K562 (cell line): ENCODE measurements around the gene IL18RAP. TPM values are rescaled to one million over a fixed set of nuclear protein-coding genes. Genes with fewer than 3 reads are reported as not detected.

ENCODE experiments used
- ATAC-seq: fragments of 200-7000 bp; cut with Tn5 transposase; 3 replicates; pipeline ENCODE4 v1.9.1; 2020; ENCODE audit warnings: moderate library complexity
- BruUV-seq: library from RNA; stranded (reverse); fragments of 400-500 nt; replicated peaks from 2 replicates; lab custom pipeline; 2021; lab: Mats Ljungman, UMichigan
- CTCF ChIA-PET: fragments of 300-600 bp; formaldehyde crosslinking; extraction: SDS; loops from one replicate; lab custom pipeline; 2021; ENCODE audit warnings: low intra/inter-chr PET ratio; lab: Yijun Ruan, JAX
- POLR2A ChIA-PET: fragments of 300-600, 350-650 bp; sonication (Branson Sonifier 250); formaldehyde crosslinking; extraction: SDS; loops from one replicate; lab custom pipeline; 2021; ENCODE audit warnings: antibody characterized with exemption, inconsistent platforms; lab: Yijun Ruan, JAX
- DNase-seq, 4 experiments: peaks; one replicate each; pipeline versions ENCODE4 v3.0.0 to v3.0.0-alpha.2; 2011 to 2018; ENCODE audit warnings: low spot score in 3 of 4, mixed read lengths in 3 of 4; ENCODE audit errors: extremely low read depth in 1 of 4
- FAIRE-seq: peaks from 2 replicates; lab custom pipeline; 2011; peaks lifted over from hg19 to GRCh38; lab: Jason Lieb, UNC
- H2AFZ ChIP-seq: 2 replicates; pipeline ENCODE4 v1.6.0; 2011; ENCODE audit warnings: low read depth, low read length, control low read depth, inconsistent platforms
- H3K27ac ChIP-seq: fragments of 200-600 bp; 3 replicates; pipeline ENCODE4 v1.8.0; 2011; ENCODE audit warnings: low read depth, mild to moderate bottlenecking, control low read depth, inconsistent platforms, low read length, moderate library complexity, mixed read lengths; ENCODE audit errors: extremely low read depth
- H3K27me3 ChIP-seq, 2 experiments: fragments of 300-600 bp in 1 of 2; 2 replicates in 1 of 2; 3 replicates in 1 of 2; pipeline versions ENCODE4 v1.6.0 to v1.8.0; 2011; ENCODE audit warnings: inconsistent platforms in 2 of 2, low read length in 2 of 2, mild to moderate bottlenecking in 1 of 2, mixed read lengths in 1 of 2, moderate library complexity in 1 of 2; ENCODE audit not compliant: control insufficient read depth in 2 of 2, insufficient read depth in 2 of 2
- H3K36me3 ChIP-seq: fragments of 300-600 bp; 3 replicates; pipeline ENCODE4 v1.8.0; 2011; ENCODE audit warnings: mild to moderate bottlenecking, low read length, inconsistent platforms; ENCODE audit not compliant: control insufficient read depth, insufficient read depth
- H3K4me1 ChIP-seq, 2 experiments: fragments of 200-600 bp in 1 of 2; replicated peaks in 1 of 2; 2 replicates in 1 of 2; 3 replicates in 1 of 2; pipeline versions ENCODE4 v1.5.1 to v1.8.0; 2011; ENCODE audit warnings: inconsistent platforms in 2 of 2, low read length in 2 of 2, mild to moderate bottlenecking in 1 of 2, mixed read lengths in 1 of 2, moderate library complexity in 1 of 2; ENCODE audit not compliant: control insufficient read depth in 2 of 2, insufficient read depth in 2 of 2
- H3K4me2 ChIP-seq: 2 replicates; pipeline ENCODE4 v1.6.1; 2011; ENCODE audit warnings: low read length, control low read depth, inconsistent platforms, mixed read lengths; ENCODE audit not compliant: insufficient read depth
- H3K4me3 ChIP-seq: fragments of 200-600 bp; sonication (generic), shearing (Covaris generic); 2 replicates; pipeline ENCODE4 v1.5.1; 2016; ENCODE audit warnings: control low read depth, inconsistent platforms
- H3K79me2 ChIP-seq: fragments of 200-600 bp; 3 replicates; pipeline ENCODE4 v1.8.0; 2011; ENCODE audit warnings: low read length, inconsistent platforms; ENCODE audit not compliant: control insufficient read depth, insufficient read depth
- H3K9ac ChIP-seq, 2 experiments: 2 replicates each; pipeline versions ENCODE4 v1.6.0 to v1.6.1; 2011; ENCODE audit warnings: low read depth in 2 of 2, low read length in 2 of 2, control low read depth in 1 of 2, inconsistent platforms in 1 of 2, mild to moderate bottlenecking in 1 of 2, mixed read lengths in 1 of 2; ENCODE audit not compliant: insufficient read depth in 1 of 2
- H3K9me1 ChIP-seq: one replicate; pipeline ENCODE4 v1.6.0; 2011; ENCODE audit warnings: inconsistent platforms, mild to moderate bottlenecking, low read length, moderate library complexity; ENCODE audit not compliant: control insufficient read depth, insufficient read depth
- H3K9me3 ChIP-seq: replicated peaks from 2 replicates; pipeline ENCODE4 v1.5.1; 2011; ENCODE audit warnings: low read depth, low read length, inconsistent platforms; ENCODE audit not compliant: control insufficient read depth, insufficient read depth
- H4K20me1 ChIP-seq: replicated peaks from 2 replicates; pipeline ENCODE4 v1.6.1; 2011; ENCODE audit warnings: low read length, inconsistent platforms, mixed read lengths; ENCODE audit not compliant: control insufficient read depth, insufficient read depth
- ATF6 ChIP-seq: sonication (generic); formaldehyde crosslinking; IDR thresholded peaks from 2 replicates; pipeline ENCODE4 v1.4.0; 2020; ENCODE audit warnings: mild to moderate bottlenecking, missing genetic modification reagents
- CHD2 ChIP-seq: IDR thresholded peaks from 2 replicates; pipeline ENCODE4 v1.6.1; 2011; ENCODE audit warnings: low read depth, low read length
- E2F4 ChIP-seq: sonication (generic); formaldehyde crosslinking; IDR thresholded peaks from 2 replicates; pipeline ENCODE4 v1.8.0; 2022; ENCODE audit warnings: mild to moderate bottlenecking, low read depth, missing genetic modification reagents
- GTF2E2 ChIP-seq: fragments of 200-800 bp; sonication (Bioruptor generic); IDR thresholded peaks from 2 replicates; pipeline ENCODE4 v1.6.1; 2016; ENCODE audit warnings: missing genetic modification characterization, missing compliant biosample characterization
- KLF16 ChIP-seq: IDR thresholded peaks from 2 replicates; pipeline ENCODE4 v1.6.1; 2016; ENCODE audit warnings: antibody characterized with exemption
- RBM15 ChIP-seq: fragments of 200-400 bp; formaldehyde crosslinking; IDR thresholded peaks from 2 replicates; pipeline ENCODE4 v1.6.1; 2018; ENCODE audit warnings: mild to moderate bottlenecking, low read length, moderate library complexity; ENCODE audit not compliant: insufficient read depth
- ZNF347 ChIP-seq: fragments of 450-650 bp; formaldehyde crosslinking; IDR thresholded peaks from 2 replicates; pipeline ENCODE4 v1.4.0; 2020; ENCODE audit warnings: low read depth, mild to moderate bottlenecking, moderate library complexity
- ZNF41 ChIP-seq: fragments of 250-450 bp; sonication (Bioruptor Pico); conservative IDR thresholded peaks from 2 replicates; pipeline ENCODE4 v1.4.0; 2020; ENCODE audit warnings: mild to moderate bottlenecking
- WGBS: fragments of 100-300 bp; shearing (Covaris generic); methylation state at CpG from one replicate; pipeline ENCODE4 v1.1.6; 2016; ENCODE audit warnings: low coverage, mixed read lengths; ENCODE audit not compliant: insufficient coverage; ENCODE audit errors: missing lambda C conversion rate; 5-methylcytosine and 5-hydroxymethylcytosine counted together
- in situ Hi-C: fragments of 300-500 bp; cut with MboI; formaldehyde crosslinking; loops from 4 replicates; pipeline ENCODE4 v1.15.0; 2018; ENCODE audit warnings: inconsistent platforms, mixed read lengths
- intact Hi-C: fragments of 100-400 bp; cut with micrococcal nuclease; formaldehyde crosslinking; loops from 2 replicates; pipeline ENCODE4 v1.14.2; 2022
- polyA plus RNA-seq, 8 experiments: library from polyadenylated mRNA; depleted of rRNA in 4 of 8; stranded (reverse) in 5 of 8; unstranded in 3 of 8; fragments of >200 nt; fragmentation: Nextera tagmentation in 2 of 8; fragmentation: Illumina TruSeq in 1 of 8; extraction: Ambion mirVana in 2 of 8; extraction: Trizol in 1 of 8; gene quantifications; 2 replicates each; pipeline versions ENCODE4 v1.2.1 to v1.2.3, GENCODE V29; 2011 to 2014; ENCODE audit warnings: inconsistent platforms in 1 of 8, missing spikeins in 1 of 8
- total RNA-seq, 7 experiments: library from RNA; depleted of rRNA in 6 of 7; stranded (reverse); fragments of >200 nt in 6 of 7; fragmentation: Illumina TruSeq in 2 of 7; extraction: Trizol in 2 of 7; gene quantifications; 2 replicates each; pipeline versions ENCODE4 v1.2.1 to v1.2.3, GENCODE V29; 2011 to 2021; ENCODE audit warnings: low replicate concordance in 1 of 7

Gene IL18RAP
- total and polyA plus RNA-seq, 9 of the 15 experiments (the other 6 are each of a cell fraction or from before 2014, with no cell fraction given): 1.1 to 20.5 (median 5.8) TPM

GRCh38 chr2:102412199-102412598, 10.8 kb upstream of the IL18RAP start:
- no TSS peak for BruUV-seq
- ATAC-seq: no peak
- Histone ChIP-seq H2AFZ (no peak overlapping the region), H3K4me3 (no peak overlapping the region), H3K4me2 (no peak overlapping the region), H3K4me1 (peaks cover 0 to 8% of the 10 kb centered on the region in 2 experiments; a peak in 2 of 5 replicates), H3K9me1 (no peaks in the 10 kb centered on the region), H3K9me3 (no peaks in the 10 kb centered on the region), H4K20me1 (no peaks in the 10 kb centered on the region), H3K27me3 (no peaks in the 10 kb centered on the region), H3K79me2 (no peaks in the 10 kb centered on the region), H3K36me3 (no peaks in the 10 kb centered on the region), H3K9ac (no peak overlapping the region), H3K27ac (no peak overlapping the region)
- 67% methylated on average over 3 of the region's 3 CpGs for WGBS
- ChIA-PET POLR2A (no interaction called here), CTCF (no interaction called here)
- no peak for FAIRE-seq
- DNase-seq: no peak
- in situ Hi-C loops (no loop called here), intact Hi-C loops (no loop called here)
- TF ChIP-seq E2F4: no peak
- TF ChIP-seq RBM15: no peak
- TF ChIP-seq ZNF347 (CRISPR knock-in tag): no peak
- no peak for TF ChIP-seq ZNF41
- TF ChIP-seq CHD2: no peak
- no peak for TF ChIP-seq GTF2E2 (tag)
- TF ChIP-seq ATF6: no peak
- TF ChIP-seq KLF16: no peak
